ENCODE results near the gene PAMR1. TPM values are rescaled to one million over a fixed set of nuclear protein-coding genes. Genes with fewer than 3 reads are reported as not detected.

PAMR1 gene
- polyA plus RNA-seq, 4 donors = 1.4 to 4.9 (median 4.6) TPM; not detected in 1

DNA sequence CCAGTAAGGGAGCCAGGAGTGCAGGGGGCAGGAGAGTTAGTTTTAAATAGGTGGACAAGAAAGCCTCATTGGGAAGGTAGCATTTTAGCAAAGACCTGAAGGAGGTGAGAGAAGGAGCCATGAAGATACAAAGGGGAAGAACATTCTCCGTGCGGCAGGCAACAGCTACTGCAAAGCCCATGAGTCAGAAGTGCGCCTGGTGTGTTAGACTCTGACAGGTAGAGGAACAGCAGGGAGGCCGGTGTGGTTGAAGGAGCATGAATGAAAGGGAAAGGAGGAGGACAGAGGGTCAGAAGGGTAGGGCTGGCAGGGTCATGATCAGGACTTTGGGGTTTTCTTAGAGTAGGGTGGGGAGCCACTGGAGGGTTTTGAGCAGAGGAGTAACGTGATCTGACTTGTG is 34.5 kb upstream of the PAMR1 start:
- FAIRE-seq (no peak), DNase-seq (no peak)
- H3K27me3 ChIP-seq (ENCODE audit: control insufficient read depth in 3 of 3, insufficient read depth in 3 of 3, low read length in 3 of 3) = peaks cover 0 to 3% (median under 1%) of the 10 kb centered on the region in 3 donors
- no peaks in the 10 kb centered on the region for H3K36me3 ChIP-seq (ENCODE audit: control insufficient read depth in 3 of 3, insufficient read depth in 2 of 3, low read depth in 1 of 3, low read length in 3 of 3)
- peaks cover 0 to 4% (median 0%) of the 10 kb centered on the region in 3 donors for H3K4me1 ChIP-seq (ENCODE audit: control insufficient read depth in 3 of 3, insufficient read depth in 2 of 3, low read depth in 1 of 3, low read length in 2 of 3)
- no peaks in the 10 kb centered on the region for H3K9me3 ChIP-seq (ENCODE audit: control insufficient read depth in 2 of 2, insufficient read depth in 1 of 2, low read depth in 1 of 2, low read length in 1 of 2)
- H3K27ac ChIP-seq (ENCODE audit: low read depth in 1 of 3, low read length in 2 of 3) = no peak overlapping the region
- WGBS, 3 donors = 73 to 90% (median 73%) methylated on average over 5 of the region's 5 CpGs
- no peak overlapping the region for H3K4me3 ChIP-seq (ENCODE audit: low read depth in 1 of 3, low read length in 3 of 3)

DNA sequence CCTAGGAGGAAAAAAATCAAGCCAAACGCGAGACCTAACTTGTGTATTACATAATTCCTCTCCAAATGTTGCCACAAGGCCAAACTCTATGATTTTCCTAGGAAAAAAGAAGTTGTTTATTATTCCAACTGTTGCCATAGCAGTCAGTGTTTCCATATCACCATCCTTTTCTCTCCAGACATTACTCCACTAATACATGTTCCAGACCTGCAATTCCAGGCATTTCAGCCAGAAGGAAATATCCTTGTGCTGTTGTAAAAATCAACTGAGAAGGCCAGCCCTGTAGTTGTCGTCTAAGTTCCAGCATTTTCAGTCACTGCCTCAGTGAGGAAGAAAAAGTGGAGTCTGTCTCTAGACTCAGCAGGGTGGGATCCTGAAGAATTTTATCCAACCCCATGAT is 33.1 kb upstream of the PAMR1 start:
- H3K4me3 ChIP-seq (ENCODE audit: low read depth in 1 of 3, low read length in 3 of 3) = no peak overlapping the region
- no peak for DNase-seq

DNA sequence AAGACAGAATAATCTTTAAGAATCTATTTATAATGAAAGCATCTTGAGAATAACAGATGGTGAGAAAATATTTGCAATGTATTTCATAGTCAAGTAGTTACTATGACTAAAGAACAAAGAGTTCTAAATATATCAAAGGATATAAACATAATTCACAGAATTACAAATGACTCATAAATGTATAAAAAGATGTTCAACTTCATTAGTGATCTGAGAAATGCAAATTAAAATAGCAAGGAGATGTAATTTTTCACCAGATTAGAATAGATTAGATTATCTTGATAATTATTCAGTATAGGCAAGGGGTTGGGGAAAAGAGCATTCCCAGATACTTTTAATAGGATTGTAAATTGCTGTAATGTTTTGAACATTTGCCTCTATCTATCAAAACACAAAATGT is 30.1 kb upstream of the PAMR1 start:
- no peak for FAIRE-seq
- no peak overlapping the region for H3K27ac ChIP-seq (ENCODE audit: low read depth in 1 of 3, low read length in 2 of 3)
- DNase-seq = no peak
- no peaks in the 10 kb centered on the region for H3K9me3 ChIP-seq (ENCODE audit: control insufficient read depth in 2 of 2, insufficient read depth in 1 of 2, low read depth in 1 of 2, low read length in 1 of 2)
- H3K4me3 ChIP-seq (ENCODE audit: low read depth in 1 of 3, low read length in 3 of 3) = no peak overlapping the region
- H3K27me3 ChIP-seq (ENCODE audit: control insufficient read depth in 3 of 3, insufficient read depth in 3 of 3, low read length in 3 of 3) = peaks cover 0 to 4% (median 2%) of the 10 kb centered on the region in 3 donors
- no peaks in the 10 kb centered on the region for H3K36me3 ChIP-seq (ENCODE audit: control insufficient read depth in 3 of 3, insufficient read depth in 2 of 3, low read depth in 1 of 3, low read length in 3 of 3)
- H3K4me1 ChIP-seq (ENCODE audit: control insufficient read depth in 3 of 3, insufficient read depth in 2 of 3, low read depth in 1 of 3, low read length in 2 of 3) = no peaks in the 10 kb centered on the region

More for the DNA sequence above, 33.1 kb upstream of the PAMR1 start:
- no peaks in the 10 kb centered on the region for H3K4me1 ChIP-seq (ENCODE audit: control insufficient read depth in 3 of 3, insufficient read depth in 2 of 3, low read depth in 1 of 3, low read length in 2 of 3)
- H3K9me3 ChIP-seq (ENCODE audit: control insufficient read depth in 2 of 2, insufficient read depth in 1 of 2, low read depth in 1 of 2, low read length in 1 of 2) = no peaks in the 10 kb centered on the region
- H3K27me3 ChIP-seq (ENCODE audit: control insufficient read depth in 3 of 3, insufficient read depth in 3 of 3, low read length in 3 of 3) = peaks cover 0 to 3% (median 2%) of the 10 kb centered on the region in 3 donors
- FAIRE-seq = no peak
- no peaks in the 10 kb centered on the region for H3K36me3 ChIP-seq (ENCODE audit: control insufficient read depth in 3 of 3, insufficient read depth in 2 of 3, low read depth in 1 of 3, low read length in 3 of 3)
- 55 to 79% (median 78%) methylated on average over 3 of the region's 3 CpGs for WGBS, 3 donors
- H3K27ac ChIP-seq (ENCODE audit: low read depth in 1 of 3, low read length in 2 of 3) = no peak overlapping the region

DNA sequence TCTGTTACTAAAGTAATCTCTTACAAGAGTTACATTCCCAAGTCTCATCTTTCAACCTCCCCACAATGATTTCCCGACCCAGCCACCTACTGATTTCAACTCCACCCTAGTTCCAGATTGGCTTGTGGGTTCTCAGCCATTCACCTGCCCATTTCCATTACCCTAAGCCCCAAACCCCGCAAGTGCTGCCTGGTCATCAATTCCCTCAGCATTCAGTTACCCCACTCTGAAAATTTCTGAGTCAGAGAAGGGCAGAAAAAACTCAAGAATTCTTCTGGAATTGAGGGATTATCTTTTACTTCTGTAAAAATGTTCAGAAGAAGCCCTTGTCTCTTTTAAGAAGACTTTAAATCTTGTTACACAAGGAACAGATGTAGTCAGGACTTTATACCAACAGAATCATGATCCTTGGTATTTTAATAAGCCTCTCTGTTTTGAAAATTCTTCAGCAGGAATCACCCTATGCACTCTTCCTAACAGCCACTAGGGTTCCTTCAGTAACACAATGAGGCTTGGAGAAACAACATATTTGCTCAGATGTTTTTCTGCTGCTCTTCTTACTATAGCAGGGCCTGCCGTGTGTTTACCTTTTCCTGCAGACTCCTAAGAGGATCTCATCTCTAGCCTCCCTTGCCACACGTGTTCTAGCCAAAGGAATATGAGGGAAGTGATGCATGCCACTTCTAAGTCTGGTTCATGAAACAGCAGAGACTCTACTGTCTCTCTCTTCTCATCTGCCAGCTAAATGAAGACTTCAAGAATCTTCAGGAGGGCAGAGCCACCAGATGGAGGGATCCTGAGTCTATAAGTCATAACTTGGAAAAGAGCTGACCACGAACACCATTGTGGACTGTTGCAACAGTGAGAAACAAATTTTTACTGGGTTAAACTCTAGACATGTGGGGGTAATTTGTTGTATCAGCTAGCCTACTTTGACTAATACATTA is 29.3 kb upstream of the PAMR1 start:
- no peaks in the 10 kb centered on the region for H3K9me3 ChIP-seq (ENCODE audit: control insufficient read depth in 2 of 2, insufficient read depth in 1 of 2, low read depth in 1 of 2, low read length in 1 of 2)
- 59 to 63% (median 60%) methylated on average over 5 of the region's 5 CpGs for WGBS, 3 donors
- no peak overlapping the region for H3K4me3 ChIP-seq (ENCODE audit: low read depth in 1 of 3, low read length in 3 of 3)
- no peaks in the 10 kb centered on the region for H3K36me3 ChIP-seq (ENCODE audit: control insufficient read depth in 3 of 3, insufficient read depth in 2 of 3, low read depth in 1 of 3, low read length in 3 of 3)
- H3K4me1 ChIP-seq (ENCODE audit: control insufficient read depth in 3 of 3, insufficient read depth in 2 of 3, low read depth in 1 of 3, low read length in 2 of 3) = no peaks in the 10 kb centered on the region
- no peak for DNase-seq
- no peak overlapping the region for H3K27ac ChIP-seq (ENCODE audit: low read depth in 1 of 3, low read length in 2 of 3)
- H3K27me3 ChIP-seq (ENCODE audit: control insufficient read depth in 3 of 3, insufficient read depth in 3 of 3, low read length in 3 of 3) = peaks cover 0 to 4% (median 2%) of the 10 kb centered on the region in 3 donors
- no peak for FAIRE-seq

DNA sequence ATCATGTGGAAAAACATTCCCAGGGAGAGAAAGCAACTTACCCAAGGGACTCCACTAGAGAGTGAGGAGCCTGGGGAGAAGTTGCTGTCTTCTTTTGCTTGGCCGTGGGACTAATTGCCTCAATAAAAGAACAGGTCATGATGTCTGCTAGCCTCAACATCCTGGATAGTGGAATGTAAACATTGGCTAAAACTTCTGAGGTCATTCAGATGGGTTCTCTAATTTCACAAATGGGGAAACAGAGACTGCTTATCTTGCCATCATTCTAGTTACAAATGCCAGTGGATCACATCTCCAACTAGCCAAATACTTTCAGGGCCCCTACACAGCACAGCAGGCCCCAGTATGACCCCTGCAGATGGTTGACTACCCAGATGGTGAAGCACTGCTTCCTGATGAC is 28.4 kb upstream of the PAMR1 start:
- Histone ChIP-seq H3K27me3 (ENCODE audit: control insufficient read depth in 3 of 3, insufficient read depth in 3 of 3, low read length in 3 of 3) (peaks cover 0 to 4% (median 2%) of the 10 kb centered on the region in 3 donors), H3K4me3 (ENCODE audit: low read depth in 1 of 3, low read length in 3 of 3) (no peak overlapping the region), H3K27ac (ENCODE audit: low read depth in 1 of 3, low read length in 2 of 3) (peak overlapping the region in 1 of 3 donors; percentile 11), H3K36me3 (ENCODE audit: control insufficient read depth in 3 of 3, insufficient read depth in 2 of 3, low read depth in 1 of 3, low read length in 3 of 3) (no peaks in the 10 kb centered on the region), H3K4me1 (ENCODE audit: control insufficient read depth in 3 of 3, insufficient read depth in 2 of 3, low read depth in 1 of 3, low read length in 2 of 3) (no peaks in the 10 kb centered on the region), H3K9me3 (ENCODE audit: control insufficient read depth in 2 of 2, insufficient read depth in 1 of 2, low read depth in 1 of 2, low read length in 1 of 2) (no peaks in the 10 kb centered on the region)
- FAIRE-seq (no peak), DNase-seq (no peak)
- 30 to 63% (median 41%) methylated on average over 1 of the region's 1 CpG for WGBS, 3 donors

DNA sequence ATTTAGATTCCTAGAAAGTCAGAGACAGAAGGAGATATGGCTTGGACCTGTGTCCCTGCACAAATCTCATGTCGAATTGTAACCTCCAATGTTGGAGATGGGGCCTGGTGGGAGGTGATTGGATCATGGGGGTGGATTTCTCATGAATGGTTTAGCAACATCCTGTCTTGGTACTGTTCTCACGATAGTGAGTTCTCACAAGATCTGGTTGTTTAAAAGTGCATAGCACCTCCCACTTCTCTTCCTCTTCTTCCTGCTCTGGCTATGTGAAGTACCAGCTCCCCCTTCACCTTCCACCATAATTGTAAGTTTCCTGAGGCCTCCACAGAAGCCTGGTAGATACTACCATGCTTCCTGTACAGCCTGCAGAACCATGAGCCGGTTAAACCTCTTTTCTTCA is 27.6 kb upstream of the PAMR1 start:
- 65 to 73% (median 67%) methylated on average over 3 of the region's 3 CpGs for WGBS, 3 donors
- DNase-seq (no peak), FAIRE-seq (no peak)
- H3K27ac ChIP-seq (ENCODE audit: low read depth in 1 of 3, low read length in 2 of 3) = no peak overlapping the region
- no peaks in the 10 kb centered on the region for H3K36me3 ChIP-seq (ENCODE audit: control insufficient read depth in 3 of 3, insufficient read depth in 2 of 3, low read depth in 1 of 3, low read length in 3 of 3)
- H3K9me3 ChIP-seq (ENCODE audit: control insufficient read depth in 2 of 2, insufficient read depth in 1 of 2, low read depth in 1 of 2, low read length in 1 of 2) = no peaks in the 10 kb centered on the region
- no peaks in the 10 kb centered on the region for H3K4me1 ChIP-seq (ENCODE audit: control insufficient read depth in 3 of 3, insufficient read depth in 2 of 3, low read depth in 1 of 3, low read length in 2 of 3)
- H3K4me3 ChIP-seq (ENCODE audit: low read depth in 1 of 3, low read length in 3 of 3) = no peak overlapping the region
- peaks cover 0 to 4% (median 2%) of the 10 kb centered on the region in 3 donors for H3K27me3 ChIP-seq (ENCODE audit: control insufficient read depth in 3 of 3, insufficient read depth in 3 of 3, low read length in 3 of 3)

DNA sequence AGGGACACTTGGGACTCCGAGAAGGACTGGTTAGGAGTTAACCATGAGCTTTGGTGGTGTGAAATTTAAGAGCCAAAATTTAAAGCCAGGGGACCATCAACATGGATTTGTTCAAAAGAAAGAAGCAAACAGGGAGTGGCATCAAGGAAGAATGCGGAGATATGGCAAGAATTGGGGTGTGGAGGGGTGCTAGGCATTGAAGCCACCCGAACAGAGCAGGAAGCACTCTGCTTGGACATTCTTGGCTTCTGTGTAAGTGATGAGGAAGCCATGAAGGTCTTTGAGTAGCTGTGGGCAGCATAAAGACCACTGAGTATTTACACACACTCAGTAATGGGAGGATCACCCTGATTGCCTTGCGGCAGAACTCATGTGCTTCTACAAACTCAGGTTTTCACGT is 27.2 kb upstream of the PAMR1 start:
- H3K36me3 ChIP-seq (ENCODE audit: control insufficient read depth in 3 of 3, insufficient read depth in 2 of 3, low read depth in 1 of 3, low read length in 3 of 3) = no peaks in the 10 kb centered on the region
- no peak overlapping the region for H3K27ac ChIP-seq (ENCODE audit: low read depth in 1 of 3, low read length in 2 of 3)
- H3K4me3 ChIP-seq (ENCODE audit: low read depth in 1 of 3, low read length in 3 of 3) = no peak overlapping the region
- no peaks in the 10 kb centered on the region for H3K4me1 ChIP-seq (ENCODE audit: control insufficient read depth in 3 of 3, insufficient read depth in 2 of 3, low read depth in 1 of 3, low read length in 2 of 3)
- WGBS, 3 donors = 81 to 91% (median 86%) methylated on average over 5 of the region's 5 CpGs
- H3K27me3 ChIP-seq (ENCODE audit: control insufficient read depth in 3 of 3, insufficient read depth in 3 of 3, low read length in 3 of 3) = peaks cover 0 to 4% (median 2%) of the 10 kb centered on the region in 3 donors
- no peak for DNase-seq
- no peak for FAIRE-seq
- H3K9me3 ChIP-seq (ENCODE audit: control insufficient read depth in 2 of 2, insufficient read depth in 1 of 2, low read depth in 1 of 2, low read length in 1 of 2) = no peaks in the 10 kb centered on the region

DNA sequence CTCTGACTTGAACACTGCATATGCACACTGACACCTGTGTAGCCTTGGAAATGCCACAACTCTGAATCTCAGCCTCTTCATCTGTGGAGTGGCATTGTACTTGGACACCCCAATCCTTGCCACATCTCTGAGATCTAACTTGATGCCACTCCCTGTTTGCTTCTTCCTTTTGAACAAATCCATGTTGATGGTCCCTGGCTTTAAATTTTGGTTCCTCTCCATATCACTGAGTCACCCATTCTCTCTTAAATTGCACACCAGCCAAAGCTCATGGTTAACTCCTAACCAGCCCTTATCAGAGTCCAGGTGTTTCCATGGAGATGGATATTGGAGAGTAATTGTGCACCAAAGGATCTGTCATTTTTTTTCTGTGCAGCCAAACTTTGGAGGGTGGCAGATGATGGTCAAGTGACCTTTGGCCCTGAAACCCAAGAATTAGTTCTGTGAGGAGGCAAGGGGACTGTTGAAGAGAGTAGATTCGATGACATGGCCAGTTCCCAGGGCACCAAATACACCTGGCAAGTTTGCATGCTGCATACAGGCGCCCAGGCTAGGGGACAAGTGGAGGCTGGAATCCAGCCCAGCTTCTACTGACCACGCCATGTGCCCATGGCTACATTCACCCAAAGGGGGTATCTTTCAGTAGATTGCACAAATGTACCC is 25.1 kb upstream of the PAMR1 start:
- Histone ChIP-seq H3K4me3 (ENCODE audit: low read depth in 1 of 3, low read length in 3 of 3) (no peak overlapping the region), H3K27me3 (ENCODE audit: control insufficient read depth in 3 of 3, insufficient read depth in 3 of 3, low read length in 3 of 3) (peaks cover 0 to 4% (median 2%) of the 10 kb centered on the region in 3 donors), H3K9me3 (ENCODE audit: control insufficient read depth in 2 of 2, insufficient read depth in 1 of 2, low read depth in 1 of 2, low read length in 1 of 2) (no peaks in the 10 kb centered on the region), H3K36me3 (ENCODE audit: control insufficient read depth in 3 of 3, insufficient read depth in 2 of 3, low read depth in 1 of 3, low read length in 3 of 3) (no peaks in the 10 kb centered on the region), H3K4me1 (ENCODE audit: control insufficient read depth in 3 of 3, insufficient read depth in 2 of 3, low read depth in 1 of 3, low read length in 2 of 3) (no peaks in the 10 kb centered on the region), H3K27ac (ENCODE audit: low read depth in 1 of 3, low read length in 2 of 3) (no peak overlapping the region)
- DNase-seq (no peak), FAIRE-seq (no peak)
- 64 to 87% (median 69%) methylated on average over 3 of the region's 3 CpGs for WGBS, 3 donors
